ENCODE results near the gene PPIL4. TPM values are rescaled to one million over a fixed set of nuclear protein-coding genes. Genes with fewer than 3 reads are reported as not detected.

PPIL4 gene
- total and polyA plus RNA-seq, 7 donors = 6.9 to 32.4 (median 14.7) TPM

GRCh38 chr6:149458196-149458595 is 87.6 kb downstream of the PPIL4 start:
- no peak overlapping the region for H3K4me3 ChIP-seq
- no peaks in the 10 kb centered on the region for H3K9me3 ChIP-seq
- no peak overlapping the region for H3K27ac ChIP-seq
- no peak for TF ChIP-seq CTCF (IDR thresholded peaks at IDR 0.05)
- ATAC-seq (no peak), DNase-seq (peak in 1 of 2 donors; percentile 4)
- no peaks in the 10 kb centered on the region for H3K36me3 ChIP-seq (ENCODE audit: insufficient read depth in 1 of 2, low read depth in 1 of 2)
- peaks cover 21% of the 10 kb centered on the region for H3K4me1 ChIP-seq
- 94 to 97% (median 96%) methylated on average over 7 of the region's 7 CpGs for WGBS, 3 donors
- intact Hi-C loops (cut with DNase I) = no loop called here
- H3K27me3 ChIP-seq (ENCODE audit: insufficient read depth in 3 of 3, low read length in 2 of 3) = no peaks in the 10 kb centered on the region

- no peaks in the 10 kb centered on the region for H3K9me3 ChIP-seq
- H3K27me3 ChIP-seq (ENCODE audit: insufficient read depth in 3 of 3, low read length in 2 of 3) = no peaks in the 10 kb centered on the region
- no peak for ATAC-seq
- intact Hi-C loops (cut with DNase I) = no loop called here
- H3K36me3 ChIP-seq (ENCODE audit: insufficient read depth in 1 of 2, low read depth in 1 of 2) = no peaks in the 10 kb centered on the region
- DNase-seq = peak in 1 of 2 donors; percentile 32
- WGBS, 3 donors = 66 to 78% (median 74%) methylated on average over 7 of the region's 7 CpGs
- no peak overlapping the region for H3K27ac ChIP-seq
- no peak for TF ChIP-seq CTCF (IDR thresholded peaks at IDR 0.05)
- H3K4me3 ChIP-seq = no peak overlapping the region
- H3K4me1 ChIP-seq = peaks cover 22% of the 10 kb centered on the region
These were observed 88.4 kb downstream of the PPIL4 start for GRCh38 chr6:149457316-149457884.

GRCh38 chr6:149456311-149457021 is 89.4 kb downstream of the PPIL4 start:
- DNase-seq (peak in 1 of 2 donors; percentile 50), ATAC-seq (no peak)
- Histone ChIP-seq H3K9me3 (no peaks in the 10 kb centered on the region), H3K27me3 (ENCODE audit: insufficient read depth in 3 of 3, low read length in 2 of 3) (no peaks in the 10 kb centered on the region), H3K36me3 (ENCODE audit: insufficient read depth in 1 of 2, low read depth in 1 of 2) (no peaks in the 10 kb centered on the region), H3K4me3 (no peak overlapping the region), H3K27ac (no peak overlapping the region), H3K4me1 (peaks cover 22% of the 10 kb centered on the region)
- 89 to 93% (median 92%) methylated on average over 43 to 49 of the region's 49 CpGs for WGBS, 3 donors
- TF ChIP-seq CTCF (IDR thresholded peaks at IDR 0.05) = no peak
- intact Hi-C loops (cut with DNase I) = no loop called here

GRCh38 chr6:149455031-149455732 is 90.7 kb downstream of the PPIL4 start:
- no peak for TF ChIP-seq CTCF (IDR thresholded peaks at IDR 0.05)
- intact Hi-C loops (cut with DNase I) = no loop called here
- Histone ChIP-seq H3K9me3 (no peaks in the 10 kb centered on the region), H3K27me3 (ENCODE audit: insufficient read depth in 3 of 3, low read length in 2 of 3) (peaks cover 0 to 6% (median 0%) of the 10 kb centered on the region in 3 donors), H3K4me3 (peak overlapping the region; percentile 30), H3K27ac (peak overlapping the region; percentile 70), H3K4me1 (peaks cover 22% of the 10 kb centered on the region), H3K36me3 (ENCODE audit: insufficient read depth in 1 of 2, low read depth in 1 of 2) (no peaks in the 10 kb centered on the region)
- WGBS, 3 donors = 44 to 66% (median 60%) methylated on average over 11 of the region's 11 CpGs
- DNase-seq = no peak
- ATAC-seq = peak in 1 of 4 donors; percentile 9

Other genes with a start within 250 kb of the PPIL4 start
- 10 to 100 TPM; 44.3 to 72.2 (median 63.7) TPM for gene TAB2, start 228.3 kb downstream of the PPIL4 start, total RNA-seq
- gene TAB2, start 228.3 kb downstream of the PPIL4 start, polyA plus RNA-seq = 10 to 100 TPM; 35.9 to 86.0 (median 54.4) TPM
- under 1 TPM; 0.26 to 0.42 (median 0.36) TPM for gene SUMO4, start 145.8 kb downstream of the PPIL4 start, total RNA-seq
- gene SUMO4, start 145.8 kb downstream of the PPIL4 start, polyA plus RNA-seq = under 1 TPM in 1 of 3 donors, not detected in 2; 0.16 TPM
- gene ZC3H12D, start 61.0 kb downstream of the PPIL4 start, total RNA-seq = under 1 TPM; 0.17 to 0.41 (median 0.26) TPM
- gene ZC3H12D, start 61.0 kb downstream of the PPIL4 start, polyA plus RNA-seq = under 1 TPM; 0.17 to 0.28 (median 0.26) TPM
- 10 to 100 TPM; 26.8 to 39.0 (median 30.5) TPM for gene GINM1, start 20.3 kb upstream of the PPIL4 start, total RNA-seq
- 10 to 100 TPM; 25.9 to 35.6 (median 30.7) TPM for gene GINM1, start 20.3 kb upstream of the PPIL4 start, polyA plus RNA-seq
- gene KATNA1, start 102.7 kb upstream of the PPIL4 start, total RNA-seq = 10 to 100 TPM; 10.7 to 24.5 (median 16.4) TPM
- gene KATNA1, start 102.7 kb upstream of the PPIL4 start, polyA plus RNA-seq = 10 to 100 TPM; 19.2 to 30.1 (median 29.1) TPM
- gene LATS1, start 172.1 kb upstream of the PPIL4 start, total RNA-seq = 10 to 100 TPM; 11.0 to 15.5 (median 13.9) TPM
- gene LATS1, start 172.1 kb upstream of the PPIL4 start, polyA plus RNA-seq = 1 to 10 TPM; 3.4 to 8.3 (median 3.7) TPM
- gene NUP43, start 200.5 kb upstream of the PPIL4 start, total RNA-seq = 10 to 100 TPM; 17.4 to 26.8 (median 22.1) TPM
- 10 to 100 TPM in 2 of 3 donors, 1 to 10 TPM in 1; 7.3 to 17.1 (median 14.1) TPM for gene NUP43, start 200.5 kb upstream of the PPIL4 start, polyA plus RNA-seq
- gene PCMT1, start 203.7 kb upstream of the PPIL4 start, total RNA-seq = 100 to 1,000 TPM; 124 to 179 (median 149) TPM
- gene PCMT1, start 203.7 kb upstream of the PPIL4 start, polyA plus RNA-seq = 100 to 1,000 TPM; 159 to 613 (median 178) TPM